DND-41 (cell line): ENCODE results near the gene SRSF10.

ENCODE experiments used
- CTCF ChIP-seq: IDR thresholded peaks from 2 replicates; pipeline ENCODE4 v1.5.1; 2012; ENCODE audit warnings: borderline replicate concordance, low read length, moderate library complexity, mild to moderate bottlenecking; ENCODE audit not compliant: poor library complexity, severe bottlenecking; ENCODE audit errors: extremely low read depth
- EZH2 ChIP-seq: IDR thresholded peaks from 3 replicates; pipeline ENCODE4 v1.6.1; 2012; ENCODE audit warnings: borderline replicate concordance, low read depth, mild to moderate bottlenecking, moderate library complexity, low read length, inconsistent platforms; ENCODE audit not compliant: severe bottlenecking

- TF ChIP-seq CTCF (no peak), EZH2 (no peak)
Observed at GRCh38 chr1:23989263-23989662, 9.1 kb upstream of the SRSF10 start.
